SU-DHL-6 (cell line): ENCODE data around the gene SPG7.

Experiments used
- H2AFZ ChIP-seq: fragments of 200-600 bp; sonication (generic); 2 replicates; pipeline ENCODE4 v1.6.1; 2014; ENCODE audit warnings: low read depth, mild to moderate bottlenecking, moderate library complexity, mixed read lengths, antibody characterized with exemption, low read length; ENCODE audit not compliant: severe bottlenecking
- H3F3A ChIP-seq: fragments of 200-600 bp; shearing (Covaris generic); 2 replicates; pipeline ENCODE4 v1.6.0; 2016; ENCODE audit warnings: antibody characterized with exemption, mild to moderate bottlenecking; ENCODE audit not compliant: insufficient read depth
- H3K27ac ChIP-seq: fragments of 200-600 bp; sonication (generic); 2 replicates; pipeline ENCODE4 v1.5.1; 2016; ENCODE audit warnings: low read depth, mild to moderate bottlenecking, low read length, moderate library complexity, mixed read lengths
- H3K27me3 ChIP-seq: fragments of 200-600 bp; sonication (generic), shearing (Covaris generic); 2 replicates; pipeline ENCODE4 v1.6.0; 2014; ENCODE audit warnings: mild to moderate bottlenecking, low read length
- H3K36me3 ChIP-seq: fragments of 200-600 bp; sonication (generic); 2 replicates; pipeline ENCODE4 v1.6.1; 2014; ENCODE audit warnings: mild to moderate bottlenecking, low read length, mixed read lengths
- H3K4me2 ChIP-seq: fragments of 300-600, 200-600 bp; shearing (Covaris generic), sonication (generic); 2 replicates; pipeline ENCODE4 v1.6.0; 2014; ENCODE audit warnings: low read length, low read depth, mild to moderate bottlenecking; ENCODE audit not compliant: poor library complexity, severe bottlenecking
- H3K4me3 ChIP-seq: fragments of 200-600 bp; sonication (generic); 2 replicates; pipeline ENCODE4 v1.5.1; 2014; ENCODE audit warnings: antibody characterized with exemption, low read length, mild to moderate bottlenecking, mixed read lengths; ENCODE audit not compliant: insufficient read depth, poor library complexity, severe bottlenecking
- H3K79me2 ChIP-seq: fragments of 200-600 bp; sonication (generic); 2 replicates; pipeline ENCODE4 v1.6.1; 2014; ENCODE audit warnings: mild to moderate bottlenecking, low read length, moderate library complexity; ENCODE audit not compliant: insufficient read depth
- H3K9ac ChIP-seq: fragments of 200-600 bp; sonication (generic); 2 replicates; pipeline ENCODE4 v1.7.0; 2014; ENCODE audit warnings: mild to moderate bottlenecking, low read length
- H3K9me2 ChIP-seq: fragments of 200-600 bp; sonication (generic); replicated peaks from 2 replicates; pipeline ENCODE4 v1.6.1; 2014; ENCODE audit warnings: low read length; ENCODE audit not compliant: insufficient read depth
- H3K9me3 ChIP-seq: fragments of 200-600 bp; sonication (generic); 2 replicates; pipeline ENCODE4 v1.6.1; 2014; ENCODE audit warnings: low read length, mixed read lengths; ENCODE audit not compliant: insufficient read depth
- H4K20me1 ChIP-seq: fragments of 200-600 bp; sonication (generic); 2 replicates; pipeline ENCODE4 v1.6.1; 2014; ENCODE audit warnings: low read depth, mild to moderate bottlenecking, antibody characterized with exemption, low read length, moderate library complexity, mixed read lengths
- EZH2phosphoT487 ChIP-seq: fragments of 200-600 bp; sonication (generic), shearing (Covaris generic); conservative IDR thresholded peaks from 2 replicates; pipeline ENCODE4 v1.6.1; 2018; ENCODE audit warnings: mild to moderate bottlenecking, antibody characterized with exemption, low read length, moderate library complexity, mixed read lengths
- TF ChIP-seq, protein P1 (sequence below): fragments of 200-600 bp; sonication (generic); IDR thresholded peaks from one replicate; pipeline ENCODE4 v1.5.1; 2017; ENCODE audit warnings: antibody characterized with exemption, mild to moderate bottlenecking, low read length, moderate library complexity; ENCODE audit not compliant: insufficient read depth, poor library complexity, severe bottlenecking

The SPG7 gene

DNA sequence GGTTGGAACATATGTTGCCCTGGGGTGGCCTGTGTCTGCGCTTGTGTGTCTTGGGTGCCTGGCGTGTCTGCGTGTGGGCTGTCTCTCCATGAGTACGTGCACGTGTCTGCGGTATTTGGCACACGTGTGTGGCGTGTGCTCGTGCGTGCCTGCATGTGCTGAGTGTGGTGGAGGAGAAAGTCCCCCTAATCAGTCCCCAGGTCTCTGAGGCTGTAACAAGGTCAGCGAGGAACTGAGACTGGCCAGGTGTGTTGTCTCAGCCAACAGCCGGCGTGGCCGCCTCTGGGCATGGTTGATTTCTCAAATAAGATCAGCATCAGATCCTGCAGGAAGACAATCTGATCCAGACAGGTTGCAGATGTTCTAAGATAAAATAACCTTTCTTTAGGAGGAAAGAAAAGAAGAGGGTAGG is 63.9 kb downstream of the SPG7 start:
- Histone ChIP-seq H3K27me3 (no peaks in the 10 kb centered on the region), H3K9me3 (no peaks in the 10 kb centered on the region), H3K27ac (no peak overlapping the region), H2AFZ (no peak overlapping the region), H3K4me2 (no peak overlapping the region), H4K20me1 (no peaks in the 10 kb centered on the region), H3K79me2 (no peaks in the 10 kb centered on the region), H3K36me3 (no peaks in the 10 kb centered on the region), H3K4me3 (no peak overlapping the region), H3K9me2 (no peaks in the 10 kb centered on the region), H3F3A (peaks cover 5% of the 10 kb centered on the region; the same call in 1 of the 2 replicates), H3K9ac (no peak overlapping the region)
- no peak for TF ChIP-seq EZH2phosphoT487
- TF ChIP-seq, protein P1, sequence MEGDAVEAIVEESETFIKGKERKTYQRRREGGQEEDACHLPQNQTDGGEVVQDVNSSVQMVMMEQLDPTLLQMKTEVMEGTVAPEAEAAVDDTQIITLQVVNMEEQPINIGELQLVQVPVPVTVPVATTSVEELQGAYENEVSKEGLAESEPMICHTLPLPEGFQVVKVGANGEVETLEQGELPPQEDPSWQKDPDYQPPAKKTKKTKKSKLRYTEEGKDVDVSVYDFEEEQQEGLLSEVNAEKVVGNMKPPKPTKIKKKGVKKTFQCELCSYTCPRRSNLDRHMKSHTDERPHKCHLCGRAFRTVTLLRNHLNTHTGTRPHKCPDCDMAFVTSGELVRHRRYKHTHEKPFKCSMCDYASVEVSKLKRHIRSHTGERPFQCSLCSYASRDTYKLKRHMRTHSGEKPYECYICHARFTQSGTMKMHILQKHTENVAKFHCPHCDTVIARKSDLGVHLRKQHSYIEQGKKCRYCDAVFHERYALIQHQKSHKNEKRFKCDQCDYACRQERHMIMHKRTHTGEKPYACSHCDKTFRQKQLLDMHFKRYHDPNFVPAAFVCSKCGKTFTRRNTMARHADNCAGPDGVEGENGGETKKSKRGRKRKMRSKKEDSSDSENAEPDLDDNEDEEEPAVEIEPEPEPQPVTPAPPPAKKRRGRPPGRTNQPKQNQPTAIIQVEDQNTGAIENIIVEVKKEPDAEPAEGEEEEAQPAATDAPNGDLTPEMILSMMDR, result no peak

DNA sequence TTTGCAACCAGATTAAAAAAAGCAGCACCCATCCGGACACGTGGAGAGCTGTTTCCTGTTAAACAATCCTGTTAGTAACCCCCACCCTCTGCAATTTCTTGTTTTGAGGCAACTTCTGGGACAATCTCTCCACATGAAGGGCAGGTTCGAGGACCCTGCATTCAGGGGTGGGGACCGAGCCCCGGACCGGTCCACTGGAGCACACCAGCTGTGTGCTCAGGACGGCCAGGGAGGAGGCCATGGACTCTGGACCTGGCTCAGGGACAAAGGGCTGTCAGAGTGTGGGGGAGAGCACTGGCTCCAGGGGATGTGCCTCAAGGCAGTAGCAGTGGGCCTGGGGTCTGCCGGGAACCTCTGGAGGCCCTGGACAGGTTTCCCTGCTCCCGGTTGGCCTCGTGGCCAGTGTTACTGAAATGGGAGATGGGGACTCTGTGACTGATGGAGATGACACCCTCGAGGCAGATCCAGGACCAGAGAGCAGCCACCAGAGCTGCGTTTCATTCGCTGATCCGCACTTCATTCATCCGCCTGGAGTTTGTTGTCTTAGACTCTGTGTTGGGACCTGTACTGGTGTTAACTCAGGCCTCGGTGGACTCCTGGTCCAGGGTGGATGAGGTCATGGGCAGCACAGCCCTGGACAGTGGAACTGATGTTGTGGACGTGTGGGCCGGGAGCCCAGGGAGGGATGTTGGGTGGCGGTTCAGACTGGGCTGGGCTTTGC is 64.4 kb downstream of the SPG7 start:
- Histone ChIP-seq H3K9ac (no peak overlapping the region), H3F3A (no peaks in the 10 kb centered on the region), H3K4me3 (no peak overlapping the region), H3K79me2 (no peaks in the 10 kb centered on the region), H3K4me2 (no peak overlapping the region), H4K20me1 (no peaks in the 10 kb centered on the region), H3K36me3 (no peaks in the 10 kb centered on the region), H3K27ac (no peak overlapping the region), H2AFZ (no peak overlapping the region), H3K27me3 (no peaks in the 10 kb centered on the region), H3K9me2 (no peaks in the 10 kb centered on the region), H3K9me3 (no peaks in the 10 kb centered on the region)
- TF ChIP-seq, protein P1, result no peak
- TF ChIP-seq EZH2phosphoT487, result no peak

DNA sequence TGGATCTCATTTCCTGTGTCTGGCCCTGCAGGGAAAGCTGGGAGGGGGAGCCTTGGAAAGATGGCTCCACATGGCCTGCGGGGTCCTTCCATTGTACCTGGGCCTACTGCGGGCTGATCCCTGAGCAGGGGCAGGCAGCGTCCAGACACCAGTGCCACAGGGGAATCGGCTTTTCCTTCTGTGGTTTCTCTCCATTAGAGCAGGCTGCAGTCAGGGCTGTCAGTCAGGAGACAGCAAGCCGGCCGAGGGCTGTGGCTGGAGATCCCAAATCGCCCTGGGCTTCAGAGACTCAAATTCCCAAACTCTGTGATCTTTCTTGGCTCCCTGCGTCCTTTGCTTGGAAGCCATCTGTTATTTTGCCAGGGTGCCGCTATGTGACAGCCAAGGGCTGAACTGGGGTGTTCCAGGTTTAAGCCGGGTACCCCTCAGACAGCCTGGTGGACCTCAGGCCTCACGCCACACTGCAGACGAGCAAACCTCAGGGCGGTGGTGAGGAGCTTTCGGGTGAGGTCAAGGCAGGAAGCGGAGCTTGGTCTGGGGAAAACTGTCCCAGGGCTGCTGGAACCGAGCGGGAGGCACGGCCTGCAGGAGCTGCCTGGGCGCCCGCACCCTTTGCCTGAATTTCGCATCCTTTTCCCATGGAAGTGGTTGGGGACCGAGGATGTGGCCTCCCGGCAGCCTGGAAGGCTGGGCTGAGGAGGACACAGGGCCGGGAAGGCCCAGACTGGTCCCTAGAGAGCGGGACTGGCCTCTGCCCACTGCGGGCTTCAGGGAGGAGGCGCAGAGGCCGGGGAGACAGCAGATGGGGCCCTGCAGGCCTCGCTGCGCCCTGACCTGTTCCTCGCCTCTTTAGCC is 65.8 kb downstream of the SPG7 start:
- Histone ChIP-seq H3K9me3 (no peaks in the 10 kb centered on the region), H2AFZ (no peak overlapping the region), H3K79me2 (no peaks in the 10 kb centered on the region), H3K4me3 (no peak overlapping the region), H3K27me3 (no peaks in the 10 kb centered on the region), H3K9me2 (no peaks in the 10 kb centered on the region), H3K4me2 (no peak overlapping the region), H3K27ac (no peak overlapping the region), H4K20me1 (no peaks in the 10 kb centered on the region), H3F3A (no peaks in the 10 kb centered on the region), H3K36me3 (no peaks in the 10 kb centered on the region), H3K9ac (no peak overlapping the region)
- TF ChIP-seq, protein P1, result no peak
- TF ChIP-seq EZH2phosphoT487, result no peak
